Measurements from ENCODE around the gene VWA3A. TPM values are rescaled to one million over a fixed set of nuclear protein-coding genes. Genes with fewer than 3 reads are reported as not detected.

Gene VWA3A
- polyA plus RNA-seq, 1 donor from 2014 or later = not detected

DNA sequence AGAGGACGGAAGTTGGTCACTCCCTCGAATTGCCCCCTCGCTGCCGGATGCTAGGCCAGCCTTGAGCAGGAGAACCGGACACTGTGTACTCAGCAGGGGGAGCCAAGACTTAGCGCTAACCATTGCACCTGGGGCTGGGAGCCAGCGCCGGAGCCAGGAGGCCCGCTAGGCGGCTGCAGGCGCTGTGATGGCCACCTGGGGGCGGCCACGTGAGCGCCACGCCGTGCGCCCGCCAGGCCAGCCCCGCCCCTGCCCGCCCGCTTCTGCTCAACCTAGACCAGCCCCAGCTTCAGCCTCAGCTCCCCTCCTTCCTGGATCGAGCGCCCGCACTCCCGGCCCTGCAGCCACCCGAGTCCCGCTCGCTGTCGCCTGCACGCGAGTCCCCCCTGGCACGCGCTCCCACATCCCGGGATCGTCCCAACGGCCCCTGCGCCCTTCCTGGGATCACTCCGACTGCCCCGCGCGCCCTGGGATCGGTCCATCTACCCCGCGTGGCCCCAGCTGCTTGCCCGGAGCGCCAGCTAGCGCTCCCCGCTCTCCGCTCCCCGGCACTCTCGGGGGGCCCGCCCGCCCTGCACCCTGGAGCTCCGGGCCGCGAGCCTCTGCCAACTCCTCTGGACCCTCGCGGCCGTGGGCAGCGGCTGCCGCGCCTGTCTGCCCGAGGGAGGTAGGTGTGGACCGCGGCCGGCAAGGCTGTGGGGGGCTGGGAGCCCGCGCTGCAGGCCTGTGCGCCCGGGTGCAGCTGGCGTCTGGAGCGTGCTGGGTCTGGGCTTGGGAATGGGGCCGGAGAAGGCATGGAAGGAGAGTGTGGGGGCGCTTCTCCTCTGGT lies 113.9 kb downstream of the VWA3A start, which contains the start of gene EEF2K:
TSS of gene EEF2K (plus strand) at position 266 of the 829 bp plus-strand sequence. CDS start 19,452 bp downstream, outside the sequence.
- H3K4me1 Mint-ChIP-seq = peaks cover 18 to 30% (median 22%) of the 10 kb centered on the region in 3 donors
- peaks cover 4% of the 10 kb centered on the region for H3K36me3 Mint-ChIP-seq
- H3K9me3 Mint-ChIP-seq = no peaks in the 10 kb centered on the region
- H3K27me3 Mint-ChIP-seq = no peaks in the 10 kb centered on the region
- peak within 1 kb of the TSS; percentile 80 to 95 (median 90) for H3K27ac Mint-ChIP-seq
- H3K4me3 Mint-ChIP-seq = peak within 1 kb of the TSS; percentile 87 to 96 (median 93)

Other genes starting within 250 kb of the VWA3A start
- 14.0 TPM for gene NPIPB4, start 234.8 kb upstream of the VWA3A start, polyA plus RNA-seq
- gene UQCRC2, start 139.2 kb upstream of the VWA3A start, polyA plus RNA-seq = 144 TPM
- not detected for gene PDZD9, start 91.4 kb upstream of the VWA3A start, polyA plus RNA-seq
- 4.1 TPM for gene MOSMO, start 84.4 kb upstream of the VWA3A start, polyA plus RNA-seq
- 0.20 TPM for gene SDR42E2, start 70.0 kb downstream of the VWA3A start, polyA plus RNA-seq
- gene EEF2K, start 113.7 kb downstream of the VWA3A start, polyA plus RNA-seq = 2.2 TPM
- 10.7 TPM for gene POLR3E, start 204.9 kb downstream of the VWA3A start, polyA plus RNA-seq